ENCODE results near the gene ZFP62. TPM values are rescaled to one million over a fixed set of nuclear protein-coding genes. Genes with fewer than 3 reads are reported as not detected.
"Not testable (repeated sequence)": the region's sequence is repeated elsewhere in the genome, so short reads cannot be mapped to it uniquely, and the experiment has no call there.

ZFP62 gene
- total RNA-seq, 2 experiments from 2014 or later: 42.3 to 42.7 TPM

DNA sequence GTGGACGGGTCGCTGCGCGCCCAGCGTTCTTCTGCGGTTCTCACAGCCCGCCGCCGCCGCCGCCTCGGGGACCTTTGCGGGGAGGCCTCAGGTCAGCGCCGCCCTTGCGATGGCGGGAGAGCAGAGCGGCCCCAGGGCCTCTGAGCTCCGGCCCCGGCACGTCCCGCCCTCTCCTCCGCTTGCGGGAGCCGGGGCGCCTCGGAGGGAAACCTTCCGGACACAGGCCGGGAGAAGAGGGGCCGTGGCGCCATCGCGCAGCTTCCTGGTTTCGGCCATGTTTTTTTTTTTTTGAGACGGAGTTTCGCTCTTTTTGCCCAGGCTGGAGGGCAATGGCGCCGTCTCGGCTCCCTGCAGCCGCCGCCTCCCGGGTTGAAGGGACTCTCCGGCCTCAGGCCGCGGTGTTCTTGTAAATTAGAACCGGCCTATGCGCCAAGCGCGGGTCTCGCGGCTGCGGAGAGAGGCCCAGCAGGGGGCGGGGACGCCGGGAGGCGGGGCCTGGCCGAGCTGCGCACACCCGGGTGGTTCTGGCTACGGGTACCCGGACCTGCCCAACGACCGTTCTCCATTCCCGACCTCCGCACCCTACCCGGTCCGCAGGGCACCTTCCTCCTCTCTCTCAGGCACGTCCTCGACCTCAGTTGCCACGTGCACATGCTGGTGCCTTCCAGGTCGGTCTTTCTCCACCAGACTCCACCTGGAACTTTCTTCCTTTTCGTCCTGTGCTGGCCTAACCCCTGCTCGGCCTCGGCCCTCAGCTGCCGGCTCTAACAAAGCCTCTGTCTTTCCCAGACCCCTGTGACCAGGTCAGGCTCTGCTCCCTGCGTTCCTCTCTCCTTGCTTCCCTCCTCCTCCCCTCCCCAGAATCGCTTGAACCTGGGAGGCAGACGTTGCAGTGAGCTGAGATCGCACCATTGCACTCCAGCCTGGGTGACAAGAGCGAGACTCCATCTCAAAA is 29.7 kb downstream of the ZFP62 start:
- Mint-ChIP-seq H3K27me3 (no peaks in the 10 kb centered on the region), H3K4me1 (peaks cover 30% of the 10 kb centered on the region), H3K27ac (peak overlapping the region; percentile 97), H3K4me3 (peak overlapping the region; percentile 98), H3K36me3 (peaks cover 39% of the 10 kb centered on the region), H3K9me3 (no peaks in the 10 kb centered on the region)
- DNase-seq (peak; percentile 87), ATAC-seq (ENCODE audit: low read depth) (peak; percentile 68)
- POLR2A ChIA-PET: interaction anchor here (0.6 to 4.9 kb wide), 17 partner anchors 8 to 430 kb away, joined by 3 to 170 read pairs (median 8); partner anchors contain the start of genes MGAT1, TRIM41, TRIM52 and ZFP62

GRCh38 chr5:180830253-180831138 is 30.6 kb downstream of the ZFP62 start:
- H3K36me3 Mint-ChIP-seq: peaks cover 37% of the 10 kb centered on the region
- no peaks in the 10 kb centered on the region for H3K9me3 Mint-ChIP-seq
- peaks cover 28% of the 10 kb centered on the region for H3K4me1 Mint-ChIP-seq
- peak overlapping the region; percentile 97 for H3K27ac Mint-ChIP-seq
- ATAC-seq (ENCODE audit: low read depth): peak; percentile 71
- POLR2A ChIA-PET: interaction anchor here (0.7 to 4.9 kb wide), 16 partner anchors 9 to 431 kb away, joined by 3 to 170 read pairs (median 8); partner anchors contain the start of genes MGAT1, TRIM41, TRIM52 and ZFP62
- no peaks in the 10 kb centered on the region for H3K27me3 Mint-ChIP-seq
- peak overlapping the region; percentile 98 for H3K4me3 Mint-ChIP-seq
- peak; percentile 52 for DNase-seq

DNA sequence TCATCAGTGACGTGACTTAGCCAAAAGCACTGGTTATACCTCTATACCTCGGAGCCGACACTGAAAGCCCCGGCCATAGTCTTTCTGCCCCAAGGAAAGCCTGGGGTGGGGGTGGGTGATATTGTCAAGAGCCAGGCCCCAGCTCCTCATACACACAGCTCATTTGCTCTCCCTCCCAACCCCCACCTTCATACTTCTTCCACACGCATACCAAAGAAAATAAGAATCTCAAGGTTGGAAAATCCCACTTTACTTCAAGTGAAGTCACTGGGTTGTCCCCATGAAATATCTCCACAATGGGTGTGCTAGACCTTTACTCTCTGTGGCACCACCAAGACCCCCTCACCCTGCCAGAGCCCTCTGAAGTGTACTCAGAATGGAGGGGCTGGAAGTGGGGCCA is 31.4 kb downstream of the ZFP62 start:
- peak overlapping the region; percentile 98 for H3K4me3 Mint-ChIP-seq
- H3K27me3 Mint-ChIP-seq: no peaks in the 10 kb centered on the region
- peaks cover 27% of the 10 kb centered on the region for H3K4me1 Mint-ChIP-seq
- peaks cover 31% of the 10 kb centered on the region for H3K36me3 Mint-ChIP-seq
- H3K9me3 Mint-ChIP-seq: no peaks in the 10 kb centered on the region
- ATAC-seq (ENCODE audit: low read depth) (no peak), DNase-seq (no peak)
- POLR2A ChIA-PET: interaction anchor here (1.0 to 4.9 kb wide), 10 partner anchors 10 to 432 kb away, joined by 3 to 170 read pairs (median 10); partner anchors contain the start of genes MGAT1, TRIM52 and ZFP62
- H3K27ac Mint-ChIP-seq: peak overlapping the region; percentile 97

- H3K36me3 Mint-ChIP-seq: peaks cover 23% of the 10 kb centered on the region
- ATAC-seq (ENCODE audit: low read depth); H3K9me3 Mint-ChIP-seq; DNase-seq; H3K27me3 Mint-ChIP-seq: not testable (repeated sequence)
- POLR2A ChIA-PET: interaction anchor here (1.3 to 4.9 kb wide), 4 partner anchors 12 to 35 kb away, joined by 3 to 170 read pairs (median 72); partner anchors contain the start of gene MGAT1
- peak overlapping the region; percentile 53 for H3K4me3 Mint-ChIP-seq
- peak overlapping the region; percentile 69 for H3K27ac Mint-ChIP-seq
- peaks cover 23% of the 10 kb centered on the region for H3K4me1 Mint-ChIP-seq
These were observed 32.1 kb downstream of the ZFP62 start for GRCh38 chr5:180828756-180829531.

GRCh38 chr5:180827374-180827773 is 33.7 kb downstream of the ZFP62 start:
- H3K27ac Mint-ChIP-seq; H3K4me3 Mint-ChIP-seq; H3K9me3 Mint-ChIP-seq; H3K27me3 Mint-ChIP-seq; DNase-seq; ATAC-seq (ENCODE audit: low read depth): not testable (repeated sequence)
- Mint-ChIP-seq H3K4me1 (peaks cover 15% of the 10 kb centered on the region), H3K36me3 (peaks cover 21% of the 10 kb centered on the region)
- POLR2A ChIA-PET: interaction anchor here (1.3 kb wide), 1 partner anchor 11 kb away, joined by 3 read pairs; no protein-coding TSS in a partner anchor

DNA sequence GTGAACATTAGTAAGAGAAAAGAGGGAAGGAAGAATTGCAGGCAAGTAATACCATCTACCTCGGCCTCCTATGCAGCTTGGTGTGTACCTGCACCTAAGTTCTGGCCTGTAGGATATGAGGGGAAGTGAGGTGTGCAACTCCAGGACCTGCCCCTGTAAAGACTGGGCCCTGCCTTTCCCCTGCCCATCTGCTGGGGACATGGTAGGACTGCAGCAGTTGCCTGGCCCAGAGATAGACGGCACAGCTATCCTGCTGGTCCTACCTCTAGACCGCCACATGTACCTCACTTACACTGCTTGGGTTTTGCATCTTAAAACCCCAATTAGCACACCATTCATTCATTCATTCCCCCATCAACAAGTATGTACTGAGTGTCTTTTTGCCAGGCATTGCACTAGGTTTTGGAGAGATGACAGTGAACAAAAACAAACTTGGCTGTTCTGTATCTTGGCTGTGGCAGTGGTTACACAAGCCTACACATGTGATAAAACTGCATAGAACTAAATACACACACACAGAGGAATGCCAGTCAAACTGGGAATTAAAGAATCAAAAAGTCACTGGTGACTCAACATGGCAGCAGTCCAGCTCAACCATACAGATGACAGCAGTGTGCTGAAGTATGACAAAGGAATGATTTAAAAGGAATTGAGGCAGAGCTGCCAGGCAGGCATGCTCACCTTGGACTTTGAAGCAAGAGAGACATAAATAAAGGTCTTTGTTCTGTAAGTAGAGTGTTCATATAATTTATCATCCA is 35.1 kb downstream of the ZFP62 start:
- POLR2A ChIA-PET: interaction anchor here (1.3 to 2.4 kb wide), 2 partner anchors 10 to 15 kb away, joined by 3 to 9 read pairs; no protein-coding TSS in a partner anchor
- H3K4me3 Mint-ChIP-seq: no peak overlapping the region
- no peak overlapping the region for H3K27ac Mint-ChIP-seq
- H3K9me3 Mint-ChIP-seq: no peaks in the 10 kb centered on the region
- DNase-seq (no peak), ATAC-seq (ENCODE audit: low read depth) (no peak)
- H3K27me3 Mint-ChIP-seq: no peaks in the 10 kb centered on the region
- H3K36me3 Mint-ChIP-seq: peaks cover 17% of the 10 kb centered on the region
- H3K4me1 Mint-ChIP-seq: peaks cover 15% of the 10 kb centered on the region

DNA sequence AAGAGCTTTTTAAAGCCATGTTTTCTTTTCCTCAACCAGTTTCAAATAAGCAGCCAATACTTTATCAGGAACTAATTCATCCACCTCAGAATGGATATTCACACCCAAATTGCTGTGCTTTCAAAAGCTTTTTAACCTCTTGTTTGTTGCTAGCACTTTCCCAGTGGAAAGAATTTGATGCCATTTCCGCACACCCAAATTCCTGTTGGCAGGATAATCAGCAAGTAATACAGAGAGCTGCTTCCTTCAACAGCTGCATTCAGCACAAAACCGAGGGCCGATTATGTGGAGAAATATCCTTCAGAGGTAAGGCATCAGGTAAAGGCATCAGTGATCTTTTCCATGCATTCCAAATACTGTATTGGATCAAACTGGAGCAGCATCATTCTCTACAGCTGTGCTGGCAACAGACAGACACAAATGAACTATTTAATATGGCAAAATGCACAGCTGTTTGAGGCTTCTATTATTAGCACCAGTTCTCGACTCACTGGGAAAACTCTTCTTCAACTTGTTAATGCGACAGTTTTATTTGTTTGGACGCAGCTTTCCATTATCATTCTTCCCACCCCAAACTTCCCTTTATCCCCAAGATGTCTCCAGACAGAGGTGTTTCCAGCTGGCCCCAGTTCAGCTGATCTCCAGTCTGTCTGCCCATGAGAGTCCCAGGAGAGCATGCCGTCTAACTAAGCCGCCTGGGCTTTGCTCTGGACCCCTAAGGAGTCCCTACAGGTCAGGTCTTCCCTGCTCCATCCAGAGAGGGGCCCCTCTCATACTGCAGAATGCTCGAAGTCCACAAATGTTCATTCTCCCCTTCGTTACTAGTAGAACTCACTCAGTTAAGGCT is 36.2 kb downstream of the ZFP62 start:
- ATAC-seq (ENCODE audit: low read depth): no peak
- H3K9me3 Mint-ChIP-seq: no peaks in the 10 kb centered on the region
- H3K36me3 Mint-ChIP-seq: peaks cover 9% of the 10 kb centered on the region
- peaks cover 9% of the 10 kb centered on the region for H3K4me1 Mint-ChIP-seq
- no peaks in the 10 kb centered on the region for H3K27me3 Mint-ChIP-seq
- no peak overlapping the region for H3K4me3 Mint-ChIP-seq
- POLR2A ChIA-PET: interaction anchor here (0.9 to 2.4 kb wide), 2 partner anchors 14 to 21 kb away, joined by 3 to 9 read pairs; no protein-coding TSS in a partner anchor
- DNase-seq: no peak
- no peak overlapping the region for H3K27ac Mint-ChIP-seq

DNA sequence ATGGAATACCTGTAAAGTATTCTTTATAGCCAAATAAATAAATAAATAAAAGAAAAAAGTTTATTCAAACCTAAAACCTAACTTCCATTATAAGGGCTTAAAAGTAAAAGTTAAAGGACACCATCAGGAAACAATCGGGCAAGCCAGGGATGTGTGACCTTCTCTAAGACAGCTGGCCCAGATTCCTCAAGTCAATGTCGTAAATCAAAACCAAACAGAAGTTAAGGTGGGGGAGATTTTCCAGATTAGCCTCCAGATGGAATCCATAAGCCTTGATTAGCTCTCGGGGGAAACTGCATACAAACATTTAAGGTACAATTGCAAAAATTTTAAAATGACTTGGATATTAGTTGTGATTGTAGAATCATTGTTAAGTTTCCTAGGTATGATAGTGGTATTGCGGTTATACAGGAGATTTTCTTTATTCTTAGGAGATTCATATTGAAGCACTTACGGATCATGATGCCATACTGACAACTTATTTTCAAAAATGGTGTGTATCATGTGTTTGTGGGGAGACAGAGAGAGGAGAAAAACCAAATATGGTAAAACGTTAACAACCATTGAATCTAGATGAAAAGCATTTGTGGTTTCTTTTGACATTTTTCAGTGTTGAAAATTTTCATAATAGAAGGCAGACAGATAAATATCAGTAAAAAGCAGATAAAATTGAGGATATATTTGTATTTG is 37.0 kb downstream of the ZFP62 start:
- ATAC-seq (ENCODE audit: low read depth) (no peak), DNase-seq (no peak)
- H3K4me3 Mint-ChIP-seq: no peak overlapping the region
- H3K9me3 Mint-ChIP-seq: no peaks in the 10 kb centered on the region
- POLR2A ChIA-PET: interaction anchor here (0.7 to 1.2 kb wide), 3 partner anchors 14 to 438 kb away, joined by 3 read pairs; no protein-coding TSS in a partner anchor
- peaks cover 3% of the 10 kb centered on the region for H3K4me1 Mint-ChIP-seq
- H3K27ac Mint-ChIP-seq: no peak overlapping the region
- H3K36me3 Mint-ChIP-seq: peaks cover 3% of the 10 kb centered on the region
- no peaks in the 10 kb centered on the region for H3K27me3 Mint-ChIP-seq

GRCh38 chr5:180823346-180823745 is 37.7 kb downstream of the ZFP62 start:
- no peak overlapping the region for H3K4me3 Mint-ChIP-seq
- ATAC-seq (ENCODE audit: low read depth) (no peak), DNase-seq (no peak)
- H3K36me3 Mint-ChIP-seq: peaks cover 1% of the 10 kb centered on the region
- H3K27me3 Mint-ChIP-seq: no peaks in the 10 kb centered on the region
- no peaks in the 10 kb centered on the region for H3K9me3 Mint-ChIP-seq
- POLR2A ChIA-PET: interaction anchor here (0.7 to 1.2 kb wide), 2 partner anchors 13 to 439 kb away, joined by 3 read pairs; no protein-coding TSS in a partner anchor
- peaks cover 4% of the 10 kb centered on the region for H3K4me1 Mint-ChIP-seq
- H3K27ac Mint-ChIP-seq: no peak overlapping the region

- Mint-ChIP-seq H3K9me3 (no peaks in the 10 kb centered on the region), H3K4me3 (no peak overlapping the region), H3K36me3 (peaks cover 1% of the 10 kb centered on the region), H3K27ac (no peak overlapping the region), H3K27me3 (no peaks in the 10 kb centered on the region), H3K4me1 (peaks cover 11% of the 10 kb centered on the region)
- ATAC-seq (ENCODE audit: low read depth) (no peak), DNase-seq (no peak)
- POLR2A ChIA-PET: interaction anchor here (1.1 kb wide), 1 partner anchor 9 kb away, joined by 3 read pairs; no protein-coding TSS in a partner anchor
These were observed 39.5 kb downstream of the ZFP62 start for GRCh38 chr5:180821538-180821937.

Data from activated naive CD8-positive, alpha-beta T cell treated with anti-CD3 and anti-CD28 coated beads, Interleukin-2, amount 10 ng/mL, durations not matched to agents 7 days and 5 days (primary cell).